A549 (cell line): ENCODE results near the gene DNMT3A. TPM values are rescaled to one million over a fixed set of nuclear protein-coding genes. Genes with fewer than 3 reads are reported as not detected.

Source experiments
- ATAC-seq, 2 experiments: fragments of 200-7000 bp in 1 of 2; fragments of >200 bp in 1 of 2; cut with Nextera tagmentation in 1 of 2; cut with Tn5 transposase in 1 of 2; 3 replicates each; pipeline versions ENCODE4 v1.8.0 to v1.9.1; 2018 to 2020; ENCODE audit warnings: mild to moderate bottlenecking in 1 of 2, moderate library complexity in 1 of 2
- CTCF ChIA-PET: fragments of 300-600 bp; sonication (Branson Sonifier 250); formaldehyde crosslinking; extraction: SDS; loops from one replicate; lab custom pipeline; 2021; ENCODE audit warnings: antibody characterized with exemption, inconsistent platforms; lab: Yijun Ruan, JAX
- POLR2A ChIA-PET: fragments of 350-600 bp; formaldehyde crosslinking; extraction: SDS; loops from one replicate; lab custom pipeline; 2021; ENCODE audit warnings: antibody characterized with exemption, inconsistent platforms; lab: Yijun Ruan, JAX
- DNase-seq, 2 experiments: peaks; one replicate each; pipeline versions ENCODE4 v3.0.0 to v3.0.0-alpha.2; 2011 to 2016; ENCODE audit warnings: low read depth in 1 of 2, low spot score in 1 of 2
- FAIRE-seq: peaks from 2 replicates; lab custom pipeline; 2011; peaks lifted over from hg19 to GRCh38; lab: Jason Lieb, UNC
- H3K27ac ChIP-seq, 2 experiments: fragments of >200 bp; sonication (Bioruptor Twin); formaldehyde crosslinking; 3 replicates each; pipeline ENCODE4 v1.5.1; 2016 to 2017
- H3K4me1 ChIP-seq: fragments of >200 bp; sonication (Bioruptor Twin); formaldehyde crosslinking; 3 replicates; pipeline ENCODE4 v1.6.1; 2016
- H3K4me2 ChIP-seq: fragments of >200 bp; sonication (Bioruptor Twin); formaldehyde crosslinking; 3 replicates; pipeline ENCODE4 v1.6.1; 2016
- H3K4me3 ChIP-seq: fragments of >200 bp; sonication (Bioruptor Twin); formaldehyde crosslinking; 3 replicates; pipeline ENCODE4 v1.5.1; 2016
- H3K9me3 ChIP-seq: fragments of >200 bp; sonication (Bioruptor Twin); formaldehyde crosslinking; 3 replicates; pipeline ENCODE4 v1.6.1; 2016
- CBX2 ChIP-seq: fragments of 200-600 bp; sonication (generic); IDR thresholded peaks from 2 replicates; pipeline ENCODE4 v1.6.1; 2016; ENCODE audit warnings: low read depth, mild to moderate bottlenecking, borderline replicate concordance
- CEBPB ChIP-seq, 2 experiments: fragments of >200 bp in 1 of 2; sonication (Bioruptor Twin) in 1 of 2; formaldehyde crosslinking in 1 of 2; IDR thresholded peaks; 2 replicates each; pipeline ENCODE4 v1.6.1; 2012 to 2016
- CHD4 ChIP-seq: fragments of 200-600 bp; sonication (generic); IDR thresholded peaks from 2 replicates; pipeline ENCODE4 v1.6.1; 2016; ENCODE audit warnings: antibody characterized with exemption, mild to moderate bottlenecking, borderline replicate concordance
- E2F6 ChIP-seq: IDR thresholded peaks from 2 replicates; pipeline ENCODE4 v1.6.1; 2012; ENCODE audit warnings: low read depth, borderline replicate concordance
- EHF ChIP-seq: fragments of 250-450 bp; sonication (Bioruptor Pico); IDR thresholded peaks from 2 replicates; pipeline ENCODE4 v1.5.0; 2020; ENCODE audit warnings: mild to moderate bottlenecking
- ESRRA ChIP-seq: fragments of 150-350 bp; IDR thresholded peaks from 2 replicates; pipeline ENCODE4 v1.6.1; 2014; ENCODE audit warnings: mild to moderate bottlenecking, low read length, borderline replicate concordance
- FOXS1 ChIP-seq: fragments of 250-450 bp; sonication (Bioruptor Pico); IDR thresholded peaks from 2 replicates; pipeline ENCODE4 v1.5.0; 2020; ENCODE audit warnings: mild to moderate bottlenecking, moderate library complexity
- HEYL ChIP-seq: fragments of 250-450 bp; sonication (Bioruptor Pico); IDR thresholded peaks from 2 replicates; pipeline ENCODE4 v1.8.0; 2021; ENCODE audit warnings: mild to moderate bottlenecking, moderate library complexity
- HMGXB4 ChIP-seq: fragments of 250-450 bp; sonication (Bioruptor Pico); IDR thresholded peaks from 2 replicates; pipeline ENCODE4 v1.5.0; 2021; ENCODE audit warnings: mild to moderate bottlenecking, moderate library complexity, borderline replicate concordance
- HOXB13 ChIP-seq: fragments of 250-450 bp; sonication (Bioruptor Pico); IDR thresholded peaks from 2 replicates; pipeline ENCODE4 v1.5.0; 2020; ENCODE audit warnings: low read depth, mild to moderate bottlenecking, moderate library complexity
- MAZ ChIP-seq: fragments of 150-350 bp; IDR thresholded peaks from 2 replicates; pipeline ENCODE4 v1.6.1; 2014; ENCODE audit warnings: antibody characterized with exemption, low read depth, low read length, borderline replicate concordance
- NFE2L2 ChIP-seq: fragments of 150-350 bp; conservative IDR thresholded peaks from 2 replicates; pipeline ENCODE4 v1.6.1; 2014; ENCODE audit warnings: low read length
- NPAS2 ChIP-seq: fragments of 250-450 bp; sonication (Bioruptor Pico); IDR thresholded peaks from 2 replicates; pipeline ENCODE4 v1.8.0; 2022; ENCODE audit warnings: mild to moderate bottlenecking, moderate library complexity, borderline replicate concordance
- PHF8 ChIP-seq: fragments of 200-600 bp; sonication (generic); IDR thresholded peaks from 2 replicates; pipeline ENCODE4 v1.6.1; 2016; ENCODE audit warnings: low read depth, mild to moderate bottlenecking, antibody characterized with exemption, moderate library complexity, borderline replicate concordance
- POLR2AphosphoS2 ChIP-seq: conservative IDR thresholded peaks from 2 replicates; pipeline ENCODE4 v1.6.1; 2012; ENCODE audit warnings: low read length, improper control_type of control experiment, inconsistent platforms
- RAD21 ChIP-seq, 2 experiments: fragments of >200 bp in 1 of 2; sonication (Bioruptor Twin) in 1 of 2; formaldehyde crosslinking in 1 of 2; IDR thresholded peaks in 1 of 2; conservative IDR thresholded peaks in 1 of 2; 2 replicates in 1 of 2; 3 replicates in 1 of 2; pipeline ENCODE4 v1.6.1; 2012 to 2018; ENCODE audit warnings: inconsistent platforms in 1 of 2
- REST ChIP-seq: fragments of 200-600 bp; sonication (generic); IDR thresholded peaks from 2 replicates; pipeline ENCODE4 v1.6.1; 2016; ENCODE audit warnings: antibody characterized with exemption, mild to moderate bottlenecking, moderate library complexity
- SREBF2 ChIP-seq: fragments of 450-650 bp; IDR thresholded peaks from 2 replicates; pipeline ENCODE4 v1.6.1; 2014; ENCODE audit warnings: mild to moderate bottlenecking, moderate library complexity
- TFCP2L1 ChIP-seq: fragments of 250-450 bp; sonication (Bioruptor Pico); IDR thresholded peaks from 2 replicates; pipeline ENCODE4 v1.5.0; 2021; ENCODE audit warnings: mild to moderate bottlenecking
- ZC3H11A ChIP-seq: fragments of 450-650 bp; IDR thresholded peaks from 2 replicates; pipeline ENCODE4 v1.6.1; 2014; ENCODE audit warnings: antibody characterized with exemption, mild to moderate bottlenecking
- ZSCAN20 ChIP-seq: fragments of 250-450 bp; sonication (Bioruptor Pico); IDR thresholded peaks from 2 replicates; pipeline ENCODE4 v1.8.0; 2022; ENCODE audit warnings: mild to moderate bottlenecking, moderate library complexity
- WGBS: methylation state at CpG from one replicate; pipeline ENCODE4 v1.1.6; 2017; ENCODE audit errors: missing lambda C conversion rate; 5-methylcytosine and 5-hydroxymethylcytosine counted together
- polyA plus RNA-seq, 4 experiments: library from polyadenylated mRNA; depleted of rRNA in 3 of 4; stranded (reverse); fragments of >200 nt; fragmentation: RNase III in 1 of 4; extraction: RNeasy Plus Mini Kit Qiagen cat#74134 plus additional on column Dnase treatment in 1 of 4; gene quantifications; 2 replicates in 3 of 4; 3 replicates in 1 of 4; pipeline ENCODE4 v1.2.3, GENCODE V29; 2011 to 2017

Gene DNMT3A
- polyA plus RNA-seq, 2 of the 4 experiments (the other 2 are of a cell fraction), result 4.4 to 11.9 TPM

- Histone ChIP-seq H3K4me1 (no peaks in the 10 kb centered on the region), H3K4me3 (no peak overlapping the region), H3K27ac (no peak overlapping the region), H3K9me3 (no peaks in the 10 kb centered on the region), H3K4me2 (no peak overlapping the region)
- CTCF ChIA-PET, result no interaction called here
- 73% methylated on average over 6 of the region's 6 CpGs for WGBS
- TF ChIP-seq HEYL (CRISPR knock-in tag) (no peak), NFE2L2 (no peak), FOXS1 (CRISPR knock-in tag) (no peak), CBX2 (no peak), HMGXB4 (CRISPR knock-in tag) (no peak), REST (no peak), TFCP2L1 (no peak)
- FAIRE-seq (no peak), ATAC-seq (peak; percentile 70 to 86), DNase-seq (peak; percentile 43 to 45)
- POLR2A ChIA-PET, result no interaction called here
Observed at GRCh38 chr2:25201265-25201664, 140.5 kb downstream of the DNMT3A start.

- POLR2A ChIA-PET, result no interaction called here
- TF ChIP-seq HOXB13 (no peak), NPAS2 (CRISPR knock-in tag) (no peak), PHF8 (no peak), CEBPB (IDR thresholded peaks at IDR 0.05) (no peak)
- no peaks in the 10 kb centered on the region for H3K9me3 ChIP-seq
- DNase-seq (no peak), FAIRE-seq (no peak), ATAC-seq (no peak)
- no peak overlapping the region for H3K4me2 ChIP-seq
- no peak overlapping the region for H3K4me3 ChIP-seq
- no peaks in the 10 kb centered on the region for H3K4me1 ChIP-seq
- no peak overlapping the region for H3K27ac ChIP-seq
- CTCF ChIA-PET, result no interaction called here
- WGBS, result 56% methylated on average over 5 of the region's 5 CpGs
Observed at GRCh38 chr2:25198576-25198975, 143.1 kb downstream of the DNMT3A start.

- Histone ChIP-seq H3K27ac (no peak overlapping the region), H3K9me3 (no peaks in the 10 kb centered on the region), H3K4me3 (no peak overlapping the region), H3K4me2 (no peak overlapping the region), H3K4me1 (no peaks in the 10 kb centered on the region)
- WGBS, result 70% methylated on average over 4 of the region's 4 CpGs
- FAIRE-seq (no peak), ATAC-seq (no peak), DNase-seq (no peak)
- TF ChIP-seq ZSCAN20 (CRISPR knock-in tag), result no peak
- no peak for TF ChIP-seq FOXS1 (CRISPR knock-in tag)
- TF ChIP-seq HOXB13, result no peak
- no peak for TF ChIP-seq ZC3H11A
- no peak for TF ChIP-seq MAZ
- no peak for TF ChIP-seq CHD4
- TF ChIP-seq E2F6, result no peak
- TF ChIP-seq EHF (CRISPR knock-in tag), result no peak
- no peak for TF ChIP-seq ESRRA
- no peak for TF ChIP-seq RAD21 (conservative IDR thresholded peaks at IDR 0.05 in 1 of 2, IDR thresholded peaks at IDR 0.05 in 1 of 2)
- no peak for TF ChIP-seq NFE2L2
- TF ChIP-seq POLR2AphosphoS2, result no peak
- TF ChIP-seq SREBF2, result no peak
- POLR2A ChIA-PET, result no interaction called here
- CTCF ChIA-PET, result interaction anchor here (1.3 to 4.9 kb wide), 5 partner anchors 33 to 368 kb away, joined by 3 to 87 read pairs (median 21); no protein-coding TSS in a partner anchor
Observed at GRCh38 chr2:25198209-25198525, 143.6 kb downstream of the DNMT3A start.
